Body of pancreas (tissue), 4 donors: ENCODE data around the gene PRR29. TPM values are rescaled to one million over a fixed set of nuclear protein-coding genes. Genes with fewer than 3 reads are reported as not detected.

ENCODE experiments used
- ATAC-seq: fragments of 150-250 bp; one replicate; pipeline ENCODE4 v1.9.1; 2016
- DNase-seq, 4 donors: peaks; one replicate each; pipeline ENCODE4 v3.0.0-alpha.2; 2019
- H3K27ac ChIP-seq, 4 donors: fragments of 200-600 bp; sonication (generic); 1 replicate in 3 of 4; 2 replicates in 1 of 4; pipeline versions ENCODE4 v1.5.1 to v1.6.1; 2016 to 2019; ENCODE audit warnings: mild to moderate bottlenecking in 1 of 4, mixed read lengths in 1 of 4, moderate library complexity in 1 of 4
- H3K27me3 ChIP-seq, 2 donors: fragments of 200-600 bp; sonication (generic); one replicate each; pipeline ENCODE4 v1.6.0; 2016; ENCODE audit warnings: mild to moderate bottlenecking in 1 of 2
- H3K36me3 ChIP-seq, 2 donors: fragments of 200-600 bp; sonication (generic); replicated peaks in 1 of 2; 2 replicates each; pipeline ENCODE4 v1.5.1; 2016; ENCODE audit warnings: low read depth in 2 of 2; ENCODE audit not compliant: insufficient read depth in 1 of 2
- H3K4me1 ChIP-seq: fragments of 200-600 bp; sonication (generic); one replicate; pipeline ENCODE4 v1.6.0; 2016
- H3K4me3 ChIP-seq, 2 donors: fragments of 200-600 bp; sonication (generic); 1 replicate in 1 of 2; 2 replicates in 1 of 2; pipeline ENCODE4 v1.5.1; 2016 to 2019
- H3K9me3 ChIP-seq, 3 donors: fragments of 200-600 bp; sonication (generic); 1 replicate in 2 of 3; 2 replicates in 1 of 3; pipeline ENCODE4 v1.5.1; 2016
- POLR2A ChIP-seq, 3 donors: fragments of 450-650 bp; IDR thresholded peaks; one replicate each; pipeline ENCODE4 v1.6.1; 2016; ENCODE audit warnings: antibody characterized with exemption in 3 of 3, mild to moderate bottlenecking in 2 of 3
- WGBS, 2 donors: methylation state at CpG; one replicate each; pipeline ENCODE4 v1.1.5; 2017; 5-methylcytosine and 5-hydroxymethylcytosine counted together
- intact Hi-C: fragments of 100-400 bp; cut with DNase I; formaldehyde crosslinking; loops from one replicate; pipeline ENCODE4 v1.15.1; 2023
- total RNA-seq, 2 donors: library from RNA; depleted of rRNA; stranded (reverse); fragments of >200 nt; gene quantifications; one replicate each; pipeline ENCODE4 v1.1.0, GENCODE V29; 2016
- TF ChIP-seq, protein P1 (sequence below), 7 experiments: fragments of 450-650 bp in 4 of 7; fragments of 200-600 bp in 3 of 7; sonication (generic) in 3 of 7; IDR thresholded peaks; one replicate each; pipeline ENCODE4 v1.5.1; 2016 to 2019; ENCODE audit warnings: antibody characterized with exemption in 7 of 7

Gene PRR29
- total RNA-seq, 2 donors from 2014 or later = 0.52 to 1.6 TPM

DNA sequence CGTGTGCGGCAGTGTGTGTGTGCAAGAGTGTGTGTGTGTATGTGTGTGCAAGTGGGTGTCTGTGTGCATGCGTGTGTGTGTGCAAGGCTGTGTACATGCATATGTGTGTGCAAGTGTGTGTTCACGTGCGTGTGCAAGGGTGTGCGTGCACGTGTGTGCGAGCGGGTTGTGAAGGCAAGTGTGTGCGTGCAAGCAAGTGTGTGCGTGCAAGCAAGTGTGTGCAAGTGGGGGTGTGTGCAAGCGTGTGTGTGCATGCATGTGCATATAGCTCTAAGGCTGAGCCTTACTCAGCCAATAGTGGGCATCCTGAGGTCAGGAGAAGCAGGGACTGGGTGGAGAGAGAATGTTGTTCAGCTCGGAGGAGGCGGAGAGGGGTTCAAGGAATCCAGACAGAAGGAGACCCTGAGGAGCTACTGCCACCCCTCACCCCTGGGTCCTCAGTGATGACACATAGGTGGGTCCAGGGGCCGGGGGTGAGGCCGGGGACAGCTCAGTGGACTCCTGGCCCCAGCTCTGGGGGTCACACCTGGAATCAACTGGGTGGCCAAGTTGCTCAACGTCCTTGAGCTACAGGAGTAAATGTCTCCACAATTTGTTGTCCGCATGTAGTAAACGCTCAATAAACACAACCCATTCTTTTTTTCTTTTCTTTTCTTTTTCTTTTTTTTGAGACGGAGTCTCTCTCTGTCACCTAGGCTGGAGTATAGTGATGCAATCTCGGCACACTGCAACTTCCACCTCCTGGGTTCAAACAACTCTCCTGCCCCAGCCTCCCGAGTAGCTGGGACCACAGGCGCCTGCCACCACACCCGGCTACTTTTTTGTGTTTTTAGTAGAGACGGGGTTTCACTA, 1.8 kb downstream of the PRR29 start:
- intact Hi-C loops = no loop called here
- Histone ChIP-seq H3K27ac (no peak overlapping the region), H3K36me3 (no peaks in the 10 kb centered on the region), H3K4me3 (no peak overlapping the region), H3K4me1 (peaks cover 17% of the 10 kb centered on the region), H3K27me3 (peaks cover 0 to 6% of the 10 kb centered on the region in 2 donors), H3K9me3 (no peaks in the 10 kb centered on the region)
- 72 to 78% methylated on average over 25 of the region's 25 CpGs for WGBS, 2 donors
- ATAC-seq = no peak
- TF ChIP-seq, protein P1, sequence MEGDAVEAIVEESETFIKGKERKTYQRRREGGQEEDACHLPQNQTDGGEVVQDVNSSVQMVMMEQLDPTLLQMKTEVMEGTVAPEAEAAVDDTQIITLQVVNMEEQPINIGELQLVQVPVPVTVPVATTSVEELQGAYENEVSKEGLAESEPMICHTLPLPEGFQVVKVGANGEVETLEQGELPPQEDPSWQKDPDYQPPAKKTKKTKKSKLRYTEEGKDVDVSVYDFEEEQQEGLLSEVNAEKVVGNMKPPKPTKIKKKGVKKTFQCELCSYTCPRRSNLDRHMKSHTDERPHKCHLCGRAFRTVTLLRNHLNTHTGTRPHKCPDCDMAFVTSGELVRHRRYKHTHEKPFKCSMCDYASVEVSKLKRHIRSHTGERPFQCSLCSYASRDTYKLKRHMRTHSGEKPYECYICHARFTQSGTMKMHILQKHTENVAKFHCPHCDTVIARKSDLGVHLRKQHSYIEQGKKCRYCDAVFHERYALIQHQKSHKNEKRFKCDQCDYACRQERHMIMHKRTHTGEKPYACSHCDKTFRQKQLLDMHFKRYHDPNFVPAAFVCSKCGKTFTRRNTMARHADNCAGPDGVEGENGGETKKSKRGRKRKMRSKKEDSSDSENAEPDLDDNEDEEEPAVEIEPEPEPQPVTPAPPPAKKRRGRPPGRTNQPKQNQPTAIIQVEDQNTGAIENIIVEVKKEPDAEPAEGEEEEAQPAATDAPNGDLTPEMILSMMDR (IDR thresholded peaks at IDR 0.05) = peak in 1 of 7 experiments; percentile 30
- TF ChIP-seq POLR2A (IDR thresholded peaks at IDR 0.05) = no peak
- no peak for DNase-seq

DNA sequence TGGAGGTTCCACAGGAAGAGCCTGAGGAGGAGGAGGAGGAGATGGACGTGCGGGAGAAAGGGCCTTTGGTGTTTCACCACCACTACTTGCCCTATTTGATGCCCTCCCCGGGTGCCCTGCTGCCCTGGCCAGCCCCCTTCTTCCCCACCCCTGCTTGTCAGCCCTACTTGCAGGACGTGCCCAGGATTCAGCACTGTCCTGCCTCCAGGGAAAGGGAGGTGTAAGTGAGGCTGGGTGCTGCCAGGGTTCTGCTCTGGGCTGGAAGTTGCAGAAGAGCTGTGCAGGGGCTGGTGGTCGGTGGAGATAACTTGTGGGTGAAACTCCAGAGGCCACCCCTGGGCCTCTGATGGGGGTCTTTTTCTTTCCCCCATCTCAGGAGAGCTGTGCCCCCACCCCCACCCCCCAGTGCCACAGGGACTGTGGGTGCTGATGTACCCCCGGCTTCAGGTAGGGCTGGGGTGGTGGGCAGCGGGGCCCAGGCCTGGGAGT, 3.0 kb downstream of the PRR29 start:
- Histone ChIP-seq H3K4me3 (no peak overlapping the region), H3K9me3 (no peaks in the 10 kb centered on the region), H3K36me3 (no peaks in the 10 kb centered on the region), H3K27ac (no peak overlapping the region), H3K4me1 (peaks cover 17% of the 10 kb centered on the region), H3K27me3 (peaks cover 0 to 6% of the 10 kb centered on the region in 2 donors)
- TF ChIP-seq, protein P1 (IDR thresholded peaks at IDR 0.05) = no peak
- TF ChIP-seq POLR2A (IDR thresholded peaks at IDR 0.05) = no peak
- DNase-seq (no peak), ATAC-seq (no peak)
- intact Hi-C loops = no loop called here
- 68 to 76% methylated on average over 5 to 6 of the region's 7 CpGs for WGBS, 2 donors

DNA sequence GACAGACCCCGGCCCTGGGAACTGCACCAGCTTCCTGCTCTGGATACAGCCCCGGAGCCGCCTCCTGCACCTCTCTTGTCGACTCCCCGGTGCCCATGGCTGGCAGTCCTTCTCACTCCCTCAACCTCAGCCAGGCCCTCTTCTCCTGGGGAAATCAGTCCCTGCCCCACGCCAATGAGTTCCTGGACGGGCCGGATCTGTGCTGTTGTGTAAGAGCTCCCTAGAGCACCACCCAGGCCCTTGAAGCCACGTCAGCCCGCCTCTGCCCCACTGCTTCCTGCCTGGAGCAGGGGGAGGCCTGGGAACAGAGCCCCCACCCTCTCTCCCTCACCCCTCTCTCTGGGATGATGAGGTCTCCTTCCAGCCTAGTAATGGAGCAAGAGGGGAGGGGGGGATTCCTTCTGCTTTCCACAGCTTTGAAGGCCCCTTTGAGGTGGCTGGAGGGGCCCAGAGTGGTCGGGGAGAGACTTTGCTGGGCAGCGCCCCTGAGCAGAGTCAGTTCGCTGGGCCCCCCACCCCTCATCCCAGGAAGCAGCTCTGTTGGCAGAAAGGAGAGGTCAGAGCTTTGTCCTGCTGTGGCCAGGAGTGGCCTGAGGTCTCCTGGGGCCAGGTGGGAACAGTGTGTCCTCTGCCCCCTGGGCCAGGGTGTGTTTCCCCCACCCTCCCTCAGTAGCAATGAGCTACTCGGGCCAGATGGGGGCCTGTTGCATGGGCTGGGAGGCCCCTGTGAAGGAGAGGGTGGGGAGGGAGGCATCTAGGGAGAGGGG, 3.8 kb downstream of the PRR29 start:
- peaks cover 0 to 6% of the 10 kb centered on the region in 2 donors for H3K27me3 ChIP-seq
- peaks cover 17% of the 10 kb centered on the region for H3K4me1 ChIP-seq
- H3K9me3 ChIP-seq = no peaks in the 10 kb centered on the region
- 74 to 82% methylated on average over 4 to 14 of the region's 14 CpGs for WGBS, 2 donors
- TF ChIP-seq, protein P1 (IDR thresholded peaks at IDR 0.05) = no peak
- no peak for TF ChIP-seq POLR2A (IDR thresholded peaks at IDR 0.05)
- no peak overlapping the region for H3K4me3 ChIP-seq
- ATAC-seq (peak; percentile 34), DNase-seq (no peak)
- H3K36me3 ChIP-seq = no peaks in the 10 kb centered on the region
- intact Hi-C loops = no loop called here
- peak overlapping the region in 1 of 4 donors; percentile 39 for H3K27ac ChIP-seq

DNA sequence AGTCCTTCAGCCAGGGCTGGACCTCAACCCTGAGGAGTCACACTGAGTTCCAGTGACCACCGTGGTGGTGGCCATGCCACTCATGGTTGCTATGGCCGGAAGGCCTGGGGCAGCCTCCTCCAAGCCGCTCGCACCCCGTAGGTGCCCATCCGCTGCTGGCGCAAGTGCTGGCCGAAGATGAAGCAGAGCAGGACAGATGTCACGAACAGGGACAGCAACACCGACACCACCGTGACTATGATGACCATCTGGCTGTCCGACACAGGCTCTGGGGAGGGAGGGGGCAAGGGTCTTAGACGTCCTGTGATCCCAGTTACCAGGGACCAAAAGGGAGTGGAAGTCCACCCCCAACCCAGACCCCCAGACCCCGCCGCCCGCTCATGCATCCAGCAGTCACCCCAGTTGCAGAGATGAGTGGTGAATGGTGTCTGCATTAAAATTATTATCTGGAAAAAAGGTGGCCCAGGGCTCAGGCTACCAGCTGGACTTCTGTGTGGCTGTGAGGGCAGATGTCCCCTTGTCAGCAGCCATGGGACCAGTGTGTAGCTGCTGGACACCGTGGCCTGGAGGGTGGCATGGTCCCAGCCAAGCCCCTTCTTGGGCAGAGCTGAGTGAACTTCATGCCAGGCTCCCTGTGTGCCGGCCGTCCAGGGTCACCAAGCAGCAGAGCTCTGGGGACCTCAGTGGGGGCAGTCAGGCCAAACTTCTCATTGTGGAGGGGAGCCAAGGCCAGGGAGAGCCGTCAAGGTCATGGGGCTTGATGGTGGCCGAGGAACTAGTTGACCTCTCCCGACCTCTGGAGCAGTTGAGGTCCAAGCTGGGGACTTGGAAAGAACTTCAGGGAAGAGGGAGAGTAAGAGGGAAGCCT, 4.7 kb downstream of the PRR29 start:
- Histone ChIP-seq H3K27ac (peak overlapping the region in 1 of 4 donors; percentile 39), H3K4me1 (peaks cover 12% of the 10 kb centered on the region), H3K4me3 (no peak overlapping the region), H3K9me3 (no peaks in the 10 kb centered on the region), H3K36me3 (no peaks in the 10 kb centered on the region), H3K27me3 (peaks cover 0 to 1% of the 10 kb centered on the region in 2 donors)
- intact Hi-C loops = no loop called here
- DNase-seq = no peak
- TF ChIP-seq, protein P1 (IDR thresholded peaks at IDR 0.05) = no peak
- TF ChIP-seq POLR2A (IDR thresholded peaks at IDR 0.05) = no peak
- ATAC-seq = no peak
- WGBS, 2 donors = 84 to 88% methylated on average over 20 to 21 of the region's 22 CpGs
